Subcutaneous adipose tissue (tissue), 4 donors: ENCODE results near the gene LCT. TPM values are rescaled to one million over a fixed set of nuclear protein-coding genes. Genes with fewer than 3 reads are reported as not detected.

Experiments used
- CTCF ChIP-seq: fragments of 450-650 bp; IDR thresholded peaks from one replicate; pipeline ENCODE4 v1.5.1; 2016; ENCODE audit warnings: low read depth, mild to moderate bottlenecking, control low read depth, antibody characterized with exemption, moderate library complexity
- total RNA-seq, 4 donors: library from RNA; depleted of rRNA; stranded (reverse); fragments of >200 nt; gene quantifications; one replicate each; pipeline ENCODE4 v1.1.0, GENCODE V29; 2016

Gene LCT
- total RNA-seq, 4 donors from 2014 or later = not detected

GRCh38 chr2:135802350-135802749 lies 34.6 kb downstream of the LCT start:
- TF ChIP-seq CTCF = no peak

- TF ChIP-seq CTCF = no peak
Observed at GRCh38 chr2:135800513-135801460, 36.2 kb downstream of the LCT start.

GRCh38 chr2:135799738-135800137 lies 37.2 kb downstream of the LCT start:
- TF ChIP-seq CTCF = no peak

GRCh38 chr2:135798762-135799161 lies 38.2 kb downstream of the LCT start:
- TF ChIP-seq CTCF = no peak

GRCh38 chr2:135798275-135798705 lies 38.7 kb downstream of the LCT start:
- no peak for TF ChIP-seq CTCF

- no peak for TF ChIP-seq CTCF
Observed at GRCh38 chr2:135797497-135798274, 39.3 kb downstream of the LCT start.

GRCh38 chr2:135796606-135797005 lies 40.4 kb downstream of the LCT start:
- no peak for TF ChIP-seq CTCF
